Thoracic aorta (tissue), 2 donors: Measurements from ENCODE around the gene ARVCF. TPM values are rescaled to one million over a fixed set of nuclear protein-coding genes. Genes with fewer than 3 reads are reported as not detected.

Experiments used
- ATAC-seq: fragments of 150-250 bp; one replicate; pipeline ENCODE4 v1.8.0; 2017; ENCODE audit warnings: low read depth; ENCODE audit not compliant: insufficient number of reproducible peaks, low FRiP score
- DNase-seq: peaks from one replicate; pipeline ENCODE4 v3.0.0-alpha.2; 2020; ENCODE audit warnings: low spot score
- H3K27ac ChIP-seq, 2 donors: fragments of 200-600 bp; sonication (generic); 1 replicate in 1 of 2; 2 replicates in 1 of 2; pipeline ENCODE4 v1.5.1; 2016; ENCODE audit warnings: mild to moderate bottlenecking in 2 of 2, moderate library complexity in 2 of 2
- H3K27me3 ChIP-seq: fragments of 200-600 bp; sonication (generic); replicated peaks from 2 replicates; pipeline ENCODE4 v1.6.0; 2016; ENCODE audit warnings: mild to moderate bottlenecking; ENCODE audit not compliant: insufficient read depth
- H3K36me3 ChIP-seq: fragments of 200-600 bp; sonication (generic); one replicate; pipeline ENCODE4 v1.5.1; 2016
- H3K4me1 ChIP-seq, 2 donors: fragments of 200-600 bp; sonication (generic); 1 replicate in 1 of 2; 2 replicates in 1 of 2; pipeline versions ENCODE4 v1.5.1 to v1.6.0; 2016; ENCODE audit warnings: low read depth in 2 of 2, mild to moderate bottlenecking in 1 of 2; ENCODE audit not compliant: control insufficient read depth in 1 of 2
- H3K4me3 ChIP-seq: fragments of 200-600 bp; sonication (generic); 2 replicates; pipeline ENCODE4 v1.5.1; 2016; ENCODE audit warnings: mild to moderate bottlenecking
- H3K9me3 ChIP-seq: fragments of 200-600 bp; sonication (generic); 2 replicates; pipeline ENCODE4 v1.5.1; 2016
- CTCF ChIP-seq: fragments of 200-600 bp; sonication (generic); IDR thresholded peaks from one replicate; pipeline ENCODE4 v1.5.1; 2019; ENCODE audit warnings: antibody characterized with exemption
- total RNA-seq, 2 donors: library from RNA; depleted of rRNA; stranded (reverse); fragments of >200 nt; gene quantifications; one replicate each; pipeline versions ENCODE4 v1.1.0 to v1.2.3, GENCODE V29; 2016

Gene ARVCF
- total RNA-seq, 2 donors from 2014 or later: 95.0 to 165 TPM

- Histone ChIP-seq H3K4me1 (peaks cover 4 to 27% of the 10 kb centered on the region in 2 donors), H3K27me3 (no peaks in the 10 kb centered on the region), H3K4me3 (no peak overlapping the region), H3K36me3 (no peaks in the 10 kb centered on the region), H3K9me3 (no peaks in the 10 kb centered on the region), H3K27ac (no peak overlapping the region)
- ATAC-seq (no peak), DNase-seq (no peak)
- no peak for TF ChIP-seq CTCF
Observed at GRCh38 chr22:20010307-20011122, 6.1 kb downstream of the ARVCF start.

GRCh38 chr22:20009582-20010306 is 6.9 kb downstream of the ARVCF start:
- DNase-seq: no peak
- no peak overlapping the region for H3K27ac ChIP-seq

GRCh38 chr22:20009018-20009491 is 7.6 kb downstream of the ARVCF start:
- no peak for ATAC-seq
- no peaks in the 10 kb centered on the region for H3K9me3 ChIP-seq
- no peak for DNase-seq
- H3K27me3 ChIP-seq: no peaks in the 10 kb centered on the region
- peaks cover 4 to 14% of the 10 kb centered on the region in 2 donors for H3K4me1 ChIP-seq
- TF ChIP-seq CTCF: no peak
- H3K36me3 ChIP-seq: no peaks in the 10 kb centered on the region
- no peak overlapping the region for H3K27ac ChIP-seq
- H3K4me3 ChIP-seq: no peak overlapping the region

More at GRCh38 chr22:20009582-20010306, 6.9 kb downstream of the ARVCF start:
- ATAC-seq: no peak
- Histone ChIP-seq H3K9me3 (no peaks in the 10 kb centered on the region), H3K36me3 (no peaks in the 10 kb centered on the region), H3K27me3 (no peaks in the 10 kb centered on the region), H3K4me3 (no peak overlapping the region), H3K4me1 (peaks cover 4 to 19% of the 10 kb centered on the region in 2 donors)
- no peak for TF ChIP-seq CTCF

GRCh38 chr22:20008221-20008995 is 8.2 kb downstream of the ARVCF start:
- H3K27ac ChIP-seq: no peak overlapping the region
- ATAC-seq: no peak
- TF ChIP-seq CTCF: no peak

More at GRCh38 chr22:20008221-20008995, 8.2 kb downstream of the ARVCF start:
- no peak for DNase-seq
- no peaks in the 10 kb centered on the region for H3K9me3 ChIP-seq
- no peaks in the 10 kb centered on the region for H3K36me3 ChIP-seq
- H3K4me3 ChIP-seq: no peak overlapping the region
- H3K27me3 ChIP-seq: no peaks in the 10 kb centered on the region
- peaks cover 4 to 8% of the 10 kb centered on the region in 2 donors for H3K4me1 ChIP-seq
